Mucosa of gallbladder (tissue), 1 donor: ENCODE measurements around the gene NFATC1. TPM values are rescaled to one million over a fixed set of nuclear protein-coding genes. Genes with fewer than 3 reads are reported as not detected.

ENCODE experiments used
- DNase-seq: peaks from one replicate; pipeline ENCODE4 v3.0.0-alpha.2; 2020; ENCODE audit warnings: low spot score
- total RNA-seq: library from RNA; stranded (reverse); gene quantifications from one replicate; pipeline ENCODE4 v1.2.1, GENCODE V29; 2021
- donor health status: DM: no; HTN: no; CAD: no.

Gene NFATC1
- total RNA-seq, 1 donor from 2014 or later, result 7.4 TPM

DNA sequence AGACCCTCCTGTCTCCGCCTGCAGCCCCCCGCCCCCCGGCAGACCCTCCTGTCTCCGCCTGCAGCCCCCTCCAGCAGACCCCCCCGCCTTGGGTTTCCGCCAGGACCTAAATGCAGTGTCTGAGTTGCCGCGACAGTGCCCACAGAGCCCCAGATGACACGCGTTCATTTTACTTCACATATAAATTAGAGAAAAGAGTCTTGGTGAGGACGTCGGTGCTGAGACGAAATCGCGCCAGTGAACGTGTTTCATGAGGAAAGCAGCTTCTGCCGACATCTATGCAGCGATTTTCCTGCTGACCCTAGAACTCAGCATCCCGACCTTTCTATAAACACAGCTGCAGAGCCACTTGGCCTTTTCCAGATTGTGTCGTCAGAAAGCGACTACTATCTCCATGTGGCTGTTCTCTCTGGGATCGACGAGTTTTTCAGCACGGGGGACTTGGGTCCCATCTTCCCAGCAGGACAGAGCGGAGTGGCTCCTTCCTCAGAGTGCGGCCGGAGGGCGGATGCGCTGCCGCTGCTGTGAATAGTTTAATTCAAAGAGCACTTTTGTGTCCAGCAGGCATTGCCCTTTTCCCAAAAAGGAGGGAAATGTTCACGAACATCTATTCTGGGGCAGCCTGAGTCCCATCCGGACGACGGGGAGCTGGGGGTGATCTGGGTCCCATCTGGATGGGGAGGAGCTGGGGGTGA is 136.7 kb downstream of the NFATC1 start:
- no peak for DNase-seq

DNA sequence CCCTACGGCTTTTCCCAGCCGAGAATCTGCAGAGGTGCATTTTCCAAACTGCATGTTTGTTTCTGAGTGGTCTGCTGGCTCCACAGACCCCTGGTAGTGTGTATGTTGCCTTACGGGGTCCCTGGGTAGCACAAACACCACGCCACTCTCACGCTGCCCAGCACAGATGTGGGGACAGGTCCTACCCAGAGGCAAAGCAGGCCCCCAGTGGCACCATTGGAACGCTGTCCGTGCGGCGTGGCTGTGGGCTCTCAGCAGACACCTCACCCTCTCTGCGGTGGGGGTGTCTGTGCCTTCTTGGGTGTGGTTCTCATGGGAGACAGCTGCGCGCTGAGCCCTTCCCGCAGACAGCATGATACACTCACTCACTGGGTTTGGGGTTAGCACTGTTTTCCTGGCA is 137.4 kb downstream of the NFATC1 start:
- DNase-seq, result no peak

DNA sequence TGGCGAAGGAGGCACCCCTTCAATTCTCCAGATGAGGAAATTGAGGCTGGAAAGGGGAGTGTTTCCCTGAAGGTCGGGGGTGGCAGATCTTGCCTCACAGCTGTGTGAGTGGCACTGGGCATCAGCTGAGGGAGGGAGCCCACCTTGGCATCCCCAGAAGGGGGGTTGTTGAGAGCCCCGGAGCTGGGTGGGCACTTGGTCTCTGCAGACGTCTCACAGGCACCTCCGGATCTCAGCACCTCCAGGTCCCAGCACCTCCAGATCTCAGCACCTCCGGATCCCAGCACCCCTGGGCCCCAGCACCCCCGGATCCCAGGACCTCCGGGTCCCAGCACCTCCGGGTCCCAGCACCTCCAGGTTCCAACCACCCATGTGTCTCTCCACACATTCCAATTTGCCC is 137.9 kb downstream of the NFATC1 start:
- DNase-seq, result no peak

DNA sequence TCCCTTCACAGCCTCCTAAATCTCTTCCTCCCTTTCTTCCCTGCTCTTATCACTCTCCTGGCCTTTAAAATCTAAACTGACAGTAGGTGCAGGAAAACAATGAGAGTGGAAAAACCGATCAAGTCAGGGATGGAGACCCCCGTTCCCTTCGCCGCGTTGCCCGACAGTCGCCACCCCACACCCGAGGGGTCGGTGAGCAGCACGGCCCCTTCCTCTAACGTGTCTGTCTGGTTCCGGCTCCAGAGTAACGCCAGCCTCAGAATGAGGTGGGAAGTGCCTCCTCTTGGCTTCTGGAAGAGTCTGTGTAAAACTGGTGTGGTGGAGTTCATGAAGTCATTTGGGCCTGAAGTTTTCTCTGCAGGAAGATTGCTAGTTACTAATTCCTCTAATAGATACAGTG is 138.6 kb downstream of the NFATC1 start:
- no peak for DNase-seq

DNA sequence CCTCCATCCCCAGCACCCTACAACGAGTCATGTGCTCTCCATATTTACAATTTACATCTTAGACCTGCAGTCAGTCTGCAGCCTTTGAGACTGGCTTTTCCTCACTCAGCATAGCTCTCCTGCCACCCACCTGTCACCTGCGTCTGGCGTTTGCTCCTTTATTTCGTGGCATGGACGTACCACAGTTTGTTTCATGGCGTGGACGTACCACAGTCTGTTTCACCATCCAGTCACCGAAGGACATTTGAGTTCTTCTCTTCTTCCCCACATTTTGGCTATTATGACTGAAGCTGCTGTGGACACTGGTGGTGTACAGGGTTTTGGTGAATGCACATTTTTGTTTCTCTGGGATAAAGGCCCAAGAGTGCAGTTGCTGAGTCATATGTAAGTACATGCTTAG is 142.0 kb downstream of the NFATC1 start:
- no peak for DNase-seq

DNA sequence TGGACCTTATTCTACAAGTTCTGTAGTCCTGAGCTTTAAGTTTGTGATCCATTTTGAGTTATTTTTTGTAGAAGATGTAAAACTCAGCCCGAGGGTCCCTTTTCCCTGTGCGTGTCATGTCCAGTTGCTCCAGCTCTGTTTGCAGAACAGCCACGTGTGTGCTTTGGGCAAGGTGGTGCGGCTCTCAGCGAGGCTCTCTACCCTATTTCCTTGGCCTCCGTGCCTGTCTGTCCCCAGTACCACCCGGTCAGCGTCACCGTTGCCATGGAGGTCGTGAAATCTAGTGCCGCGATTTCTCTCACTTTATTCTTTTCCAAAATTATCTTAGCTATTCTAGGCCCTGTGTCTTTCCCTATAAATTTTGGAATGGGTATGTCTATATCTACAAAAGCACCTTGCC is 142.9 kb downstream of the NFATC1 start:
- DNase-seq, result no peak

DNA sequence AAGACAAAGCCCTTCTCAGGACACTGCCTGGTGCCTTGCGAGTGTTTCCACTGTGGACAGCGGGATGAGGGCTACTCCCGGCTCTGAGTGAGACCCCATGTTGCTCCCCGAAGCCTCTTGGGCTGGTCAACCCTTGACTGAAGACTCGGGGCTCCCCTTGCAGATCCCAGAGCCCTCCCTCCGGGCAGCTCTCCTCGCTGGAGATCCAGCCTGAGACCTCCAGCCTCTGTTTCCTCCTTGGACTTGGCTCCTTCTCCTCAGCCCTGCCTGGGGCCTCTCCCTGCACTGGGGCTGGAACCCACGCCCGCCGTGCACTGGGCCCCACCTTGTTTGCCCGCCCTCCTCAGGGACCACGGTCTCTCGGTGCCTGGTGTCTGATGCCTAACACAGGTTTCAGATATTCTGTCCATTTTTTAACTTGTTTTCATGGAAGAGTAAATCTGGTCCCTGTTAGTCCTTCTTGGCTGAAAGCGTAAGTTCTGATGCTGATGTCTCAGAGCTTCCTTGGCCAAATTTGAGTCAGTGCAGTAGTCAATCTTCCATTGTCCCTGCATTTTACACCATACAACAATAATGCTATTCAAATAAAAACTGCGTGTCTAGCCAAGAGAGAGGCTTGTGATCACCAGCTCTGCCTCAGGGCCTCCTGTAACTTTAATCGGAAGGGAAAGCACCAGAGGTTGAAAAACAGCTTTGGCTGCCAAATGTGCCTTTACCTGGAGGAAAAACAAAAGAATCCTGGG is 144.6 kb downstream of the NFATC1 start:
- no peak for DNase-seq

DNA sequence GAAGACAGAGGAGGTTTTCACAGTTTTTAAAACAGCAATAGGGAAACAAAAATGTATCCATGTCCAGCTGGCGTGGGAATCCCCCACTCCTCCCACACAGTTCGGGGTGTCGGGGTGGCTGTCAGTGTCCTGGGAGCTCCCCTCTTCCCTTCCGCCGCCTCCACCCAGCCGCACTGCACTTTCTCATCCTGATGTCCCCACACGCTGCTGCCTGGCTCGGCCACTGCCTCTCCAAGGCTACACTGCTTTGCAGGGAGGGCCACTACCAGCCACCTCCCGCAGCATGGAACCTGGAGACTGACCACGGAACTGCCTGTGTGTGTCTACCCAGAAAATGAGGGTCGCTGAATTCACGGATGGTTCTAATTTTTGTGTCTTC is 145.2 kb downstream of the NFATC1 start:
- no peak for DNase-seq

DNA sequence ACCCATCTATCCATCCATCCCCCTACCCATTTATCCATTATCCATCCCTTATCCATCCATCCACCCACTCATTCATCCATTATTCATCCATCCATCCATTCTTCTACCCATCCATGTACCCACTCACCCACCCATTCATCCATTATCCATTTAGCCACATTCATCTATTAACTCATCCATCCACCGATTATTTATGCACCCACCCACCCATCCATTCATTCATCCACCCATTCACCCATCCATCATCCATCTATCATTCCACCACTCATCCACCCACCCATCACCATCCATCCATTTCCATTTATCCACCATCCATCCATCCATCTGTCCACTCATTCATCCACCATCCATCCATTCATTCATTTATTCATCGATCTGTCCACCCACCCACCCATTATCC is 146.5 kb downstream of the NFATC1 start:
- DNase-seq, result no peak

DNA sequence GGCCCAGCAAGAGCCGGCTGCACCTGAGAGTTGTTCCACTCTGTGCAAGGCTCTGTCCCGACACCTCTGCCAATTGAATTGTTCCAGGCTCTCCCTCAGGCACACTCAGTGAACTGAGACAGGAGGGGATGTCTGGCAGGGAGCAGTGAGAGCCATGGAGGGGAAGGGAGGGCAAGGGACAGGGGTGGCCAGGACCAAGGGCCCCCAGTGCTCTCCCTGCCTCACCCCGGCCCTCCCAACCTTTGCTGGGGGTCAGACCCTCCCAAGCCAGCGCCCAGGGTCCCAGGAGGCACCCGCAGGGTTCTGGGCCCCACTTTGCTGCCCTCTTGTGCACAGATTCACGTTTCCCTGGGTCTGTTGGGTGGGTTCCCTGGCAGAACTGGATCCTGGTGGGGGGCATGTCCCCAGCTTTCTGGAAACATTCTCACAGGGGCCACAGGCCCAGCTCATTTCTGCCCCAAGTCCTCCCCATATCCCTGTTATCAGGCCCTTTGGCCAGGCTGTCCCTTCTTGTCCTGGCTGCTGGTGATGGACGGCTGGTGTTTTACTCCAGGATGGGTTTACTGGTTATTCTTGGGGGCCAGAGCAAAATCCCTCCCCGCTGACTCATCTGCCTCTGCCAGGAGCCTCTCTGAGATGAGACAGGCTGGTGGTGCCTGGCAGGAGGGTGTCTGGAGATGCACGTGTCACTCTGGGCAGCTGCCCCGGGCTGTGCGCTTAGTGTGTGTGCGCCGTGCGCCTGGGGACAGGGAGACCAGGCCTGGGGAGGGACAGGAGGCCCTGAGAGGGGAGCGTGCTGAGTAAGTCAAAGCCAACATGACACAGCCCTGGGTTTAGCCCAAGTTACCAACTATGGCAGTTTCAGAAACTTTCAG is 147.4 kb downstream of the NFATC1 start:
- no peak for DNase-seq

DNA sequence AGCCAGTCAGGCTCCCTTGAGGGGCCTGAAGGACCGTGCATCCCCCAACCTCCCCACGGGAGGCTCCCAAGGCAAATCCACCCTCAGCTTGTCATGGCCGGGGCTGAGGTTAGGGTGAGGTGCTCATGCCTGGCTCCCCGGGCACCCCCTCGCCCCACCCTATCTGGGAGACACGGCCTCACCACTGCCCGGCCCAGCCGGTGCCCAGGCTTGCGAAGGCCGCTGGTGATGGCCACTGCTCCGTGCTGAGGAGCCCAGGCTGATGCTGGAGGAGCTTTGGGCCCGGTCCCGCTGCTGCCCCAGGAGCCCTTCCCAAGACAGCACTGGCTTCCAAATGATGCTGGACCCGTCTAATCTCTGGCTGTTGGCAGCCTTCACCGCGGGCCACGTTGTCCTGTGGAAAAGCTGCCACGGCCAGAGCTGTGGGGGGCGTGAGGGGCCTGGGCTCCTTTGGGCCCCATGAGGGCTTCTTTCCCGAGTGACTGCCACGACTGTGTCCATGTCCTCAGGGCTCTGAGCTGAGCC is 148.2 kb downstream of the NFATC1 start:
- no peak for DNase-seq

DNA sequence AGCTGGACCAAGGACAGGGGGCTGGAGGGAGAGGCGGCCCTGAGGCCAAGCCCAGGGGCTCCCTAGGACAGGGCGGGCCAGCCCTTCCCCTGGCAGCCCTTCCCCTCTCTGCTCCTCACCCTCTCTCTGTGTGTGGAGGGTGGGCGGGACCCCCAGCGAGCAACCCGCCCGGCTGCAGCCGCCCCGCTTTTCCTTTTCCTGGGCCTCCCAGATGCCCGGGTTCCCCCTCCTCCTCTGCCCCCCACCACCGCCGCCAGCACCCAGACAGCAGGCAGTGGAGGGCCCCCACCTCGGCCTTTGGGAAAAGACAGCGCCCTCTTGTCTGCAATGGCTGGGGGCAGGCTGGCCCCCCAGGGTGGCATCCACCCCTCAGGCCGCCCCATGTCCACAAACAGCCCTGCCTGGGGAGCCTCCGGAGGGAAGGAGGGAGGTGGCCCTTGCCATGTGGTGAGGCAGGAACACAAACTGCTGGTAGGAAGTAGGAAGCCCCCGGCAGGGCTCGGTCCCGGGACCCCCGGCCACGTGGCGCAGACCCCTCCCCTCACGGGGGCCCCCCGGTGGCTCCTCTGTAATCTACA is 148.7 kb downstream of the NFATC1 start:
- no peak for DNase-seq

DNA sequence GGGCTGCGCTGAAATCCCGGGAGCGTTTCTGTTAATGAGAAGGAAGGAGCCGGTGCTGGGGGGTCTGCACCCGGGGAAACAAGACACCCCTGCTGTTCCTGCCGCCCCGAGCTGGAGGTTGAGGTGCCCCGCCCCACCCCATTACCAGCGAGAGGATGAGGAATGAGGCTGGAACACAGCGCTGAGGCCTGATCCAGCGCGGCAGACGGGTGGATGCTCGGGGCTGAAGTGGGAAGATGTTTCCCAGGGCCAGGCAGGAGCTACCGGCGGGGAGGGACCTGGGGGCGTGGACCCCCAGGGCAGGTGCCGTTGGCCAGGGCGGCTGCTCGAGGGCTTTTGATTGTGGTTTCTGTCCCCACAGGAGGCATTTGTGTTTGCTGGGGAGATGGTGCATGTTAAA is 149.5 kb downstream of the NFATC1 start:
- no peak for DNase-seq

DNA sequence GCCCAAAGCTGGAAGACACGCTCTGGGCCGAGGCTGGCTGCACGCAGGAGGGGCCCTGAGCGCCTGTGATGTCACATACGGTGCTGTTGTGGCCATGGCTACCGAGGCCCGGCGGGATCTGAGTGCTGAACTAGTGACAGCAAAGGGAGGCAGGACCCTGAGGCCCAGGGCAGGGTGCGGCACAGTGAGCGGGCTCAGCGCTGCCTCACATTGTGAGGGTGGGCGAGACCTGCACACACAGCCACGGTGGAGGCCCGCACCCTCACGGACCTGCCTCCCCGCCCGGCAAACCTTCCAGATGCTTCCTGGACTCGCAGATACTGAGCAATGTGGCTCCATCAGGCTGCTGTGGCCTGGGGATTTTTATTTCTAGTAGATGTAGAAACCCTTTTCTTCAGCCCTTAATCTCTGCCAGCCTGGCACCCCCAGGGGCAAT is 150.0 kb downstream of the NFATC1 start:
- no peak for DNase-seq

DNA sequence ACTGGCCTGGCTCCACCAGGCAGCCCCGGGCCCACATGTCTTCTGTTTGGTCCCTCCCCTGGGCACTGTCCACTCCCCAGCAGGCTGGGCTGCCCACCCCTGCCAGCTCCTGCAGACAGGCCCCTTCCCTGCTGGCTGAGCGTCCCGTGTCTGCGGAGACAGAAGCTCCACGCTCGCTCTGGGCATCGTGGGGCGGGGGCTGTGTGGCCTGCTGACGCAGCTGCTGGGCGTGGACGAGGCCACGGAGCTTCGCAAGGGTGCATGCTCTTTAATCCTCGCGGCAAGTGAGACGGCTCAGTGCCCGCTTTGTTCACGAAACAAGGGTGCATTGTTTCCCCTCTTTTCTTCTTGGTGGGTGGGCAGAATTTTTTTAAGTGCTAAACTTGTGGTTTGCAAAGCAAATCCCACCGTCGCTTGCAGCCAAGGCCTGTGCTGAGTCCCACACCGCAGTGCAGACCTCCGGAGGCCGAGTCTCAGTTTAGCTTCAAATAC is 151.1 kb downstream of the NFATC1 start:
- DNase-seq, result no peak

DNA sequence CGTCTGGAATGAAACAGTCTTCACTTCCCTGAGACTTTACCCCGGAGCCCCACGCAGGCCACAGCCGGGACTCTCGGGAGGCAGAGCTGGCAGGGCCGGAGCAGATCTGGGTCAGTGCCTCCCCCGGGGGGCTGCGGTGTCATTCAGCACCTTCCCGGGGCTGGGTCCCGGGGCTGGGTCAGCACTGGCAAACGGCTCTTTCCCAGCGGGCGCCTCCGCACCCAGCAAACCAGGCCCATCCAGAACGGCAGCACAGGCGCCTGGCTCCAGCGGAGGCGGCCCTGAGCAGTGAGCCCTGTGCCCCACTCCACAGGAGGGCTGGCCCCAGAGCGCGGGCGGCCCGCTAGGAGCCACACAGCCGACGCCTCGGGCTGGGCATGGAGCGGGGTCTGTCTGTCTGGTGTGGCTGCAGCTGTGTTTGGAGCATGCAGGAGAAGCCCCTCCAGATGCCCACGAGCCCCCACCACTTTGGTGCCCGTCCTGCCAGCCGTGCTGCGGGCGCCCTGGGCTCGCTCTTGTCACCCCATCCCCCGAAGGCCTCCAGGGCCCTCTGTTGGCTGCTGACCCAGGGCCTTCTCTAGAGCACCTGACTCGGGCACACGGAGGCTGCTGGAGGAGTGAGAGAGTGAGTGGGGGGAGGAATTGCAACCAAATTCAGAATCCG is 151.8 kb downstream of the NFATC1 start:
- no peak for DNase-seq

DNA sequence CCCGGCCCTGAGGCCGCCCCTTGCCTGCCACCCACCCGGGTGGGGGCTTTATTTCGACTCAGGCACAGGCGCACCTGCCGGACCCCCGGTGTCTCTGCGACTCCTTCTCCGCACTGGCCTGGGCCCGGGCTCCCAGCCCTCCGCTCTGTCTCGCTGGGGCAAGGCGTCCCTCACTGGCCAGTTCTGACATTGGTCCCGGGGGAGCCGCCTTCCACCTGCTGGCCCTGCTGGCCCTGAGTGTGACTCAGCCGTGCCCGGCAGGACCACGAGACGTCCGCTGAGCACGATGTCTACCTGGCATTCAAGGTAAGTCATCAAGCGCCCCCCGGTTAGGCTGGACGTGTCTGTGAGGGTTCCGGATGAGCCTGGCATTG is 152.3 kb downstream of the NFATC1 start:
- DNase-seq, result no peak

DNA sequence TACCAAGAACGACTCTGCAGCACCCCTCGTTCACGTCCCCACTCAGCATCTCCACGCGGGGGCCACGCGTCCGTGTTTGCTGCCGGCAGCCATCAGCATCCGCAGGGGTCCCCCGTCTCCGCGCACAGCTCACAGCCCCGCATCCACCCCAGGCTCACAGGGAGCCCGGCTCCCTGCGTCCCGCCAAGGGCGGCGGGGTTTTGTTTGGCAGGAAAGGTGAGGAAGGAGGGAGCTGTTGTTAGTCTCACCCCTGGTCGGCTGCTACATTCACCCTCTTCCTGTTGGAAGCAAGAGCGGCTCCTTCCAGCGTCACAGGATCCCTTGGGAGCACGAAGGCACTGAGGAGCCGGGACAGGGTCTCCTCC is 152.9 kb downstream of the NFATC1 start:
- DNase-seq, result no peak

DNA sequence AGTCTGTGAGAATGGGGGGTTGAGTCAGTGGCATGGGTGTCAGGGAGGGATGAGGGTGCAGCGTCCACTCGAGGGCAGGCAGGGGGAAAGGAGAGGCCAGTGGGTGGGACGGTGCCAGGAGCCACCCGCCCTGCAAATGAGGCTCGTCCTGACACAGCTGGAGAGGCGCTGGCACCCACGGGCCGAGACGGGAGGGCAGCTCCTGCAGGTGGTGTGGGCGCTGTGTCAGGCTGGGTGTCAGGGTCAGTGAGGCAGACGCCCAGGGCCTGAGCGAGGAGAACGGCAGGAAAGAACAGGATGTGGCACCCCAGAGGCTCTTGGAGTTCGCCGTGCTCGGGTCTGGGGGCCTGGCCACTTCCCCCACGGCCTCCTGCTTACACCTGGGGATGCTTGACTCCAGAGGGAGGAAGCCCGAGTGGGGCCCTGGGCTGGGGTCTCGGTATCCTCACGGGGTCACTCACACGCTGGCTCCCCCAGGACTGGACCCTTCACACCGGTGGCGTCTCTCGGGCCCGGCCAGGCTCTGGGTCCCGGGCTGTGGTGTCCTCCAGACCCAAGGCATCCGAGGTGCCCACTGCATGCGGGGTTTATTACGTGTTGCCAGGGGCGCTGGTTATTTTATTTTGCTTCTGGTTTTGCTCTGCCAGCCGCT is 153.4 kb downstream of the NFATC1 start:
- no peak for DNase-seq

DNA sequence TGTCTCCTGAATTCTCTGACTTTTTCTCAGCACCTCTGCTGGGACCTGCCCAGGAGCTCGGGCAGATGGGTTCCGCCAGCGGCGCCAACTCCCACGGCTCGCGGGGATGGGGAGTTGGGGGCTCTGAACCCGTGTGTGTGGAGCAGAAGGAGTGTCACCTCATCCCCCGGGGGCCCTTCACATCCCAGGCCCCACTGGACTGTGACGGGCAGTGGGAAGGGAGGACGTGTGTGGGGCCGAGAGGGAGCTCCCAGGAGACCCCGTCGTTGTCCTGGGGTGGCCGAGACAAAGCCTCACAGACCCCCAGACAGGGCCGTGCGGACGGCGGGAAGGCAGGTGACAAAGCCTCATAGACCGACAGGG is 153.9 kb downstream of the NFATC1 start:
- DNase-seq, result no peak

DNA sequence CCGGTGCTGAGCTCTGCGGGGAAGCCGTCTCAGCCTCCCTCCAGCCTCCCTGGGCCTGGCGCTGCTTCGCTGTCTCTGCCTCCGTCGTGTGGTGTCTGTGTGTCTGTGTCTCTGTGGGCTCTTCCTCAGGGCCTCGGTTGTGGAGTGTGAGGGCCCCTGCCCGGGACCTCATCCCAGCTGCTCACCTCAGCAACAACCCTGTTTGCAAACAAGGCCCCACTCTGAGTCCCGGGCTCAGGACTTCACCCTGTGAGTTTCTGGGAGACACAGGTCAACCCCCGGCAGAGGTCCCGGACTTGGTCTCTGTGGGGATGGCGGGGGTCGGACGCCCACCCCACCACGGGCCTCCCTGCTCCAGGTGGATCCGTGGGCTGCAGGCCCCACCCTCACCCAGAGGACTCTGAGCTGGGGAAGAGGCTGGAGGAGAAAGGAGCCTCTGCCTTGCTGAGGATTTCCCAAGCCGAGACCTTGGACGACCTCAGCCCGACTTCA is 156.5 kb downstream of the NFATC1 start:
- DNase-seq, result no peak
